Nephron progenitor cell (in vitro differentiated cells): ENCODE measurements around the gene POLD4.

ENCODE experiments used
- DNase-seq: peaks from one replicate; pipeline ENCODE4 v3.0.0; 2021
- H3K27ac Mint-ChIP-seq: 2 replicates; pipeline ENCODE4 v1.8.0; 2021; ENCODE audit warnings: mild to moderate bottlenecking, moderate library complexity, mixed read lengths
- H3K27me3 Mint-ChIP-seq: 2 replicates; pipeline ENCODE4 v1.8.0; 2021; ENCODE audit warnings: mild to moderate bottlenecking, low read depth, mixed read lengths; ENCODE audit not compliant: poor library complexity
- H3K36me3 Mint-ChIP-seq: 2 replicates; pipeline ENCODE4 v1.8.0; 2021; ENCODE audit warnings: low read depth, mixed read lengths
- H3K4me1 Mint-ChIP-seq: 2 replicates; pipeline ENCODE4 v1.8.0; 2021; ENCODE audit warnings: mixed read lengths
- H3K4me3 Mint-ChIP-seq: 2 replicates; pipeline ENCODE4 v1.8.0; 2021; ENCODE audit warnings: mild to moderate bottlenecking, moderate library complexity, mixed read lengths
- H3K9me3 Mint-ChIP-seq: 2 replicates; pipeline ENCODE4 v1.8.0; 2021; ENCODE audit warnings: mild to moderate bottlenecking, moderate library complexity, mixed read lengths
- CTCF ChIP-seq: fragments of 200-600 bp; sonication (generic); IDR thresholded peaks from 2 replicates; pipeline ENCODE4 v1.5.0; 2021; ENCODE audit warnings: antibody characterized with exemption

The POLD4 gene

GRCh38 chr11:67369275-67369674 lies 15.9 kb upstream of the POLD4 start:
- Mint-ChIP-seq H3K27me3 (peaks cover 2% of the 10 kb centered on the region), H3K36me3 (no peaks in the 10 kb centered on the region), H3K4me3 (peak overlapping the region; percentile 15), H3K9me3 (no peaks in the 10 kb centered on the region), H3K4me1 (peaks cover 79% of the 10 kb centered on the region), H3K27ac (no peak overlapping the region)
- no peak for DNase-seq
- TF ChIP-seq CTCF: no peak

- TF ChIP-seq CTCF: no peak
- H3K9me3 Mint-ChIP-seq: no peaks in the 10 kb centered on the region
- no peaks in the 10 kb centered on the region for H3K36me3 Mint-ChIP-seq
- H3K4me1 Mint-ChIP-seq: peaks cover 73% of the 10 kb centered on the region
- H3K27me3 Mint-ChIP-seq: peaks cover 6% of the 10 kb centered on the region
- DNase-seq: no peak
- H3K27ac Mint-ChIP-seq: no peak overlapping the region
- no peak overlapping the region for H3K4me3 Mint-ChIP-seq
These were observed 15.3 kb upstream of the POLD4 start for GRCh38 chr11:67368621-67369020.

- Mint-ChIP-seq H3K9me3 (no peaks in the 10 kb centered on the region), H3K4me1 (peaks cover 73% of the 10 kb centered on the region), H3K27ac (no peak overlapping the region), H3K4me3 (no peak overlapping the region), H3K36me3 (peaks cover 3% of the 10 kb centered on the region), H3K27me3 (peaks cover 9% of the 10 kb centered on the region)
- TF ChIP-seq CTCF: no peak
- no peak for DNase-seq
These were observed 14.4 kb upstream of the POLD4 start for GRCh38 chr11:67367761-67368227.

- no peak for DNase-seq
- H3K27ac Mint-ChIP-seq: no peak overlapping the region
- no peak for TF ChIP-seq CTCF
- no peak overlapping the region for H3K4me3 Mint-ChIP-seq
- H3K36me3 Mint-ChIP-seq: peaks cover 3% of the 10 kb centered on the region
- peaks cover 9% of the 10 kb centered on the region for H3K27me3 Mint-ChIP-seq
- no peaks in the 10 kb centered on the region for H3K9me3 Mint-ChIP-seq
- H3K4me1 Mint-ChIP-seq: peaks cover 73% of the 10 kb centered on the region
These were observed 13.8 kb upstream of the POLD4 start for GRCh38 chr11:67366961-67367760.

GRCh38 chr11:67366546-67366945 lies 13.2 kb upstream of the POLD4 start:
- Mint-ChIP-seq H3K27me3 (peaks cover 9% of the 10 kb centered on the region), H3K9me3 (no peaks in the 10 kb centered on the region), H3K4me3 (no peak overlapping the region), H3K27ac (peak overlapping the region; percentile 9), H3K36me3 (peaks cover 3% of the 10 kb centered on the region), H3K4me1 (peaks cover 67% of the 10 kb centered on the region)
- no peak for DNase-seq
- TF ChIP-seq CTCF: no peak
